HepG2 (cell line): Measurements from ENCODE around the gene RPS6KA3. TPM values are rescaled to one million over a fixed set of nuclear protein-coding genes. Genes with fewer than 3 reads are reported as not detected.
A peak's percentile ranks its signal among the peaks of the same experiment; 100 is the strongest.

Source experiments
- AGO2 ChIP-seq: fragments of 200-400 bp; formaldehyde crosslinking; optimal IDR thresholded peaks from 2 replicates; pipeline ENCODE3; 2017; ENCODE audit warnings: mild to moderate bottlenecking, low read depth, low read length, moderate library complexity
- FOXC1 ChIP-seq: sonication (generic); formaldehyde crosslinking; IDR thresholded peaks from 2 replicates; pipeline ENCODE4 v1.8.0; 2022; ENCODE audit warnings: mild to moderate bottlenecking, missing genetic modification reagents, borderline replicate concordance
- HNRNPK ChIP-seq: fragments of 200-400 bp; formaldehyde crosslinking; IDR thresholded peaks from 2 replicates; pipeline ENCODE4 v1.6.1; 2018; ENCODE audit warnings: low read length, low read depth, moderate library complexity, mild to moderate bottlenecking; ENCODE audit not compliant: poor library complexity, severe bottlenecking
- NAIF1 ChIP-seq: sonication (generic); formaldehyde crosslinking; IDR thresholded peaks from 2 replicates; pipeline ENCODE4 v1.5.0; 2020; ENCODE audit warnings: mild to moderate bottlenecking, missing genetic modification reagents, borderline replicate concordance
- NCOA2 ChIP-seq: sonication (generic); formaldehyde crosslinking; IDR thresholded peaks from 2 replicates; pipeline ENCODE4 v1.8.0; 2022; ENCODE audit warnings: inconsistent platforms
- PAXIP1 ChIP-seq: sonication (generic); formaldehyde crosslinking; conservative IDR thresholded peaks from 2 replicates; pipeline ENCODE4 v1.4.0; 2020; ENCODE audit warnings: mild to moderate bottlenecking, missing genetic modification reagents, moderate library complexity
- PRDM10 ChIP-seq: sonication (generic); formaldehyde crosslinking; IDR thresholded peaks from 2 replicates; pipeline ENCODE4 v1.4.0; 2020; ENCODE audit warnings: low read depth, missing genetic modification reagents
- ZBED4 ChIP-seq: sonication (generic); formaldehyde crosslinking; IDR thresholded peaks from 2 replicates; pipeline ENCODE4 v1.4.0; 2020; ENCODE audit warnings: missing genetic modification reagents, borderline replicate concordance
- ZNF101 ChIP-seq: sonication (generic); formaldehyde crosslinking; IDR thresholded peaks from 2 replicates; pipeline ENCODE4 v1.4.0; 2020; ENCODE audit warnings: mild to moderate bottlenecking, low read depth, missing genetic modification reagents, borderline replicate concordance
- ZNF143 ChIP-seq: sonication (generic); formaldehyde crosslinking; IDR thresholded peaks from 2 replicates; pipeline ENCODE4 v1.4.0; 2020; ENCODE audit warnings: missing genetic modification reagents
- ZNF33B ChIP-seq: sonication (generic); formaldehyde crosslinking; IDR thresholded peaks from 2 replicates; pipeline ENCODE4 v1.5.1; 2020; ENCODE audit warnings: mild to moderate bottlenecking, missing genetic modification reagents
- ZNF432 ChIP-seq: sonication (generic); formaldehyde crosslinking; IDR thresholded peaks from 2 replicates; pipeline ENCODE4 v1.5.0; 2020; ENCODE audit warnings: missing genetic modification reagents, mild to moderate bottlenecking, borderline replicate concordance
- polyA plus RNA-seq, 8 experiments: library from polyadenylated mRNA; depleted of rRNA in 3 of 8; stranded (reverse) in 7 of 8; unstranded in 1 of 8; fragments of >200 nt; fragmentation: Illumina TruSeq in 4 of 8; extraction: Trizol in 4 of 8; gene quantifications; 2 replicates each; pipeline versions ENCODE4 v1.2.1 to v1.2.3, GENCODE V29; 2011 to 2016; ENCODE audit warnings: low read depth in 4 of 8, missing spikeins in 1 of 8, mixed read lengths in 1 of 8; ENCODE audit not compliant: insufficient read depth in 1 of 8
- total RNA-seq, 5 experiments: library from RNA; depleted of rRNA; stranded (reverse); fragments of >200 nt; fragmentation: Illumina TruSeq; extraction: Trizol; gene quantifications; 2 replicates each; pipeline ENCODE4 v1.2.3, GENCODE V29; 2016; ENCODE audit warnings: low read depth in 1 of 5
- TF ChIP-seq, protein P1 (sequence below): sonication (generic); formaldehyde crosslinking; IDR thresholded peaks from 2 replicates; pipeline ENCODE4 v1.5.0; 2020; ENCODE audit warnings: mild to moderate bottlenecking, missing genetic modification reagents
- TF ChIP-seq, protein P2 (sequence below): sonication (generic); formaldehyde crosslinking; IDR thresholded peaks from 2 replicates; pipeline ENCODE4 v1.8.0; 2022; ENCODE audit warnings: mild to moderate bottlenecking, missing genetic modification reagents, moderate library complexity

RPS6KA3 gene
- total and polyA plus RNA-seq, 2 of the 13 experiments (the other 11 are each of a cell fraction or from before 2014, with no cell fraction given): 314 to 357 TPM

GRCh38 chrX:20221902-20222301 lies 44.8 kb downstream of the RPS6KA3 start (continued):
- TF ChIP-seq, protein P1, sequence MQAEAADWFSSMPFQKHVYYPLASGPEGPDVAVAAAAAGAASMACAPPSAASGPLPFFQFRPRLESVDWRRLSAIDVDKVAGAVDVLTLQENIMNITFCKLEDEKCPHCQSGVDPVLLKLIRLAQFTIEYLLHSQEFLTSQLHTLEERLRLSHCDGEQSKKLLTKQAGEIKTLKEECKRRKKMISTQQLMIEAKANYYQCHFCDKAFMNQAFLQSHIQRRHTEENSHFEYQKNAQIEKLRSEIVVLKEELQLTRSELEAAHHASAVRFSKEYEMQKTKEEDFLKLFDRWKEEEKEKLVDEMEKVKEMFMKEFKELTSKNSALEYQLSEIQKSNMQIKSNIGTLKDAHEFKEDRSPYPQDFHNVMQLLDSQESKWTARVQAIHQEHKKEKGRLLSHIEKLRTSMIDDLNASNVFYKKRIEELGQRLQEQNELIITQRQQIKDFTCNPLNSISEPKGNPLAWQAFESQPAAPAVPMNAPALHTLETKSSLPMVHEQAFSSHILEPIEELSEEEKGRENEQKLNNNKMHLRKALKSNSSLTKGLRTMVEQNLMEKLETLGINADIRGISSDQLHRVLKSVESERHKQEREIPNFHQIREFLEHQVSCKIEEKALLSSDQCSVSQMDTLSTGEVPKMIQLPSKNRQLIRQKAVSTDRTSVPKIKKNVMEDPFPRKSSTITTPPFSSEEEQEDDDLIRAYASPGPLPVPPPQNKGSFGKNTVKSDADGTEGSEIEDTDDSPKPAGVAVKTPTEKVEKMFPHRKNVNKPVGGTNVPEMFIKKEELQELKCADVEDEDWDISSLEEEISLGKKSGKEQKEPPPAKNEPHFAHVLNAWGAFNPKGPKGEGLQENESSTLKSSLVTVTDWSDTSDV (CRISPR knock-in tag): no peak
- TF ChIP-seq ZBED4 (CRISPR knock-in tag) (no peak), ZNF101 (CRISPR knock-in tag) (no peak), NCOA2 (CRISPR knock-in tag) (peak; percentile 66), ZNF33B (CRISPR knock-in tag) (no peak), PRDM10 (CRISPR knock-in tag) (peak; percentile 96), NAIF1 (CRISPR knock-in tag) (no peak), PAXIP1 (CRISPR knock-in tag) (peak; percentile 87), ZNF143 (CRISPR knock-in tag) (no peak), AGO2 (peak; percentile 3), ZNF432 (CRISPR knock-in tag) (no peak), FOXC1 (CRISPR knock-in tag) (no peak), HNRNPK (no peak)
- TF ChIP-seq, protein P2, sequence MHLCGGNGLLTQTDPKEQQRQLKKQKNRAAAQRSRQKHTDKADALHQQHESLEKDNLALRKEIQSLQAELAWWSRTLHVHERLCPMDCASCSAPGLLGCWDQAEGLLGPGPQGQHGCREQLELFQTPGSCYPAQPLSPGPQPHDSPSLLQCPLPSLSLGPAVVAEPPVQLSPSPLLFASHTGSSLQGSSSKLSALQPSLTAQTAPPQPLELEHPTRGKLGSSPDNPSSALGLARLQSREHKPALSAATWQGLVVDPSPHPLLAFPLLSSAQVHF (CRISPR knock-in tag): no peak
